Kidney (tissue), 14 donors: ENCODE results near the gene GRK6. TPM values are rescaled to one million over a fixed set of nuclear protein-coding genes. Genes with fewer than 3 reads are reported as not detected.
A peak's percentile ranks its signal among the peaks of the same experiment; 100 is the strongest.

ENCODE experiments used
- DNase-seq, 5 donors: peaks; one replicate each; pipeline ENCODE4 v3.0.0-alpha.2; 2013 to 2020
- FAIRE-seq: peaks from 2 replicates; lab custom pipeline; 2012; peaks lifted over from hg19 to GRCh38; lab: Jason Lieb, UNC
- H3K27ac ChIP-seq, 2 donors: one replicate each; pipeline ENCODE4 v1.7.0; 2013; ENCODE audit warnings: low read depth in 2 of 2, low read length in 2 of 2, inconsistent platforms in 1 of 2
- H3K27me3 ChIP-seq: one replicate; pipeline ENCODE4 v1.7.1; 2013; ENCODE audit warnings: low read length, inconsistent platforms; ENCODE audit not compliant: control insufficient read depth, insufficient read depth
- H3K36me3 ChIP-seq, 3 donors: one replicate each; pipeline versions ENCODE4 v1.7.0 to v1.7.1; 2013; ENCODE audit warnings: low read length in 3 of 3, control low read depth in 1 of 3, inconsistent platforms in 1 of 3; ENCODE audit not compliant: insufficient read depth in 3 of 3, control insufficient read depth in 2 of 3
- H3K4me1 ChIP-seq, 3 donors: one replicate each; pipeline versions ENCODE4 v1.7.0 to v1.7.1; 2013; ENCODE audit warnings: low read length in 3 of 3, inconsistent platforms in 1 of 3, low read depth in 1 of 3; ENCODE audit not compliant: control insufficient read depth in 2 of 3, insufficient read depth in 2 of 3
- H3K4me3 ChIP-seq, 3 donors: one replicate each; pipeline versions ENCODE4 v1.7.0 to v1.8.1; 2013; ENCODE audit warnings: low read length in 3 of 3, control low read depth in 1 of 3, inconsistent platforms in 1 of 3
- H3K9ac ChIP-seq, 3 donors: one replicate each; pipeline versions ENCODE4 v1.7.0 to v1.7.1; 2013; ENCODE audit warnings: low read length in 3 of 3, control low read depth in 1 of 3, inconsistent platforms in 1 of 3
- H3K9me3 ChIP-seq, 3 donors: one replicate each; pipeline versions ENCODE4 v1.7.0 to v1.7.1; 2013; ENCODE audit warnings: low read length in 3 of 3, control low read depth in 1 of 3, inconsistent platforms in 1 of 3; ENCODE audit not compliant: control insufficient read depth in 2 of 3, insufficient read depth in 1 of 3
- intact Hi-C: fragments of 100-400 bp; cut with DNase I; formaldehyde crosslinking; loops from one replicate; pipeline ENCODE4 v1.11.1; 2022
- polyA plus RNA-seq: library from polyadenylated mRNA; stranded (reverse); fragments of 350-450 nt; fragmentation: Illumina TruSeq; extraction: RNeasy Lipid Tissue Mini Kit (QIAGEN cat#74804); gene quantifications from one replicate; pipeline ENCODE4 v1.2.3, GENCODE V29; 2014; ENCODE audit warnings: low read depth, low replicate concordance; ENCODE audit not compliant: insufficient read depth
- total RNA-seq: library from RNA; stranded (reverse); fragmentation: NEBNext Ultra II Directional; extraction: Animal tissue kit (Norgen Biotek cat#: 25700); gene quantifications from one replicate; pipeline ENCODE4 v1.2.1, GENCODE V29; 2021
- TF ChIP-seq, protein P1 (sequence below): IDR thresholded peaks from 3 replicates; pipeline ENCODE4 v1.5.1; 2012; ENCODE audit warnings: mild to moderate bottlenecking, moderate library complexity, borderline replicate concordance; ENCODE audit not compliant: insufficient read depth; ENCODE audit errors: extremely low read depth
- donor health status: control.
- donor health status: control.
- donor health status: control.
- donor health status: control.
- donor health status: control.
- donor health status: DM: yes; HTN: yes; CAD: no.
- donor health status: Normal renal cell carcinoma (clear cell type).

Gene GRK6
- total and polyA plus RNA-seq, 2 donors from 2014 or later, result 9.6 to 37.8 TPM

- Histone ChIP-seq H3K9me3 (no peaks in the 10 kb centered on the region), H3K27ac (no peak overlapping the region), H3K4me3 (peak overlapping the region in 1 of 3 donors; percentile 2), H3K9ac (no peak overlapping the region), H3K27me3 (peaks cover 19% of the 10 kb centered on the region), H3K36me3 (no peaks in the 10 kb centered on the region), H3K4me1 (peaks cover 0 to 32% (median 0%) of the 10 kb centered on the region in 3 donors)
- TF ChIP-seq, protein P1, sequence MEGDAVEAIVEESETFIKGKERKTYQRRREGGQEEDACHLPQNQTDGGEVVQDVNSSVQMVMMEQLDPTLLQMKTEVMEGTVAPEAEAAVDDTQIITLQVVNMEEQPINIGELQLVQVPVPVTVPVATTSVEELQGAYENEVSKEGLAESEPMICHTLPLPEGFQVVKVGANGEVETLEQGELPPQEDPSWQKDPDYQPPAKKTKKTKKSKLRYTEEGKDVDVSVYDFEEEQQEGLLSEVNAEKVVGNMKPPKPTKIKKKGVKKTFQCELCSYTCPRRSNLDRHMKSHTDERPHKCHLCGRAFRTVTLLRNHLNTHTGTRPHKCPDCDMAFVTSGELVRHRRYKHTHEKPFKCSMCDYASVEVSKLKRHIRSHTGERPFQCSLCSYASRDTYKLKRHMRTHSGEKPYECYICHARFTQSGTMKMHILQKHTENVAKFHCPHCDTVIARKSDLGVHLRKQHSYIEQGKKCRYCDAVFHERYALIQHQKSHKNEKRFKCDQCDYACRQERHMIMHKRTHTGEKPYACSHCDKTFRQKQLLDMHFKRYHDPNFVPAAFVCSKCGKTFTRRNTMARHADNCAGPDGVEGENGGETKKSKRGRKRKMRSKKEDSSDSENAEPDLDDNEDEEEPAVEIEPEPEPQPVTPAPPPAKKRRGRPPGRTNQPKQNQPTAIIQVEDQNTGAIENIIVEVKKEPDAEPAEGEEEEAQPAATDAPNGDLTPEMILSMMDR, result peak; percentile 37
- FAIRE-seq, result no peak
- DNase-seq, result peak; percentile 85 to 91 (median 88)
- intact Hi-C loops, result no loop called here
Measured at GRCh38 chr5:177402271-177403043, 24.0 kb upstream of the GRK6 start.

DNA sequence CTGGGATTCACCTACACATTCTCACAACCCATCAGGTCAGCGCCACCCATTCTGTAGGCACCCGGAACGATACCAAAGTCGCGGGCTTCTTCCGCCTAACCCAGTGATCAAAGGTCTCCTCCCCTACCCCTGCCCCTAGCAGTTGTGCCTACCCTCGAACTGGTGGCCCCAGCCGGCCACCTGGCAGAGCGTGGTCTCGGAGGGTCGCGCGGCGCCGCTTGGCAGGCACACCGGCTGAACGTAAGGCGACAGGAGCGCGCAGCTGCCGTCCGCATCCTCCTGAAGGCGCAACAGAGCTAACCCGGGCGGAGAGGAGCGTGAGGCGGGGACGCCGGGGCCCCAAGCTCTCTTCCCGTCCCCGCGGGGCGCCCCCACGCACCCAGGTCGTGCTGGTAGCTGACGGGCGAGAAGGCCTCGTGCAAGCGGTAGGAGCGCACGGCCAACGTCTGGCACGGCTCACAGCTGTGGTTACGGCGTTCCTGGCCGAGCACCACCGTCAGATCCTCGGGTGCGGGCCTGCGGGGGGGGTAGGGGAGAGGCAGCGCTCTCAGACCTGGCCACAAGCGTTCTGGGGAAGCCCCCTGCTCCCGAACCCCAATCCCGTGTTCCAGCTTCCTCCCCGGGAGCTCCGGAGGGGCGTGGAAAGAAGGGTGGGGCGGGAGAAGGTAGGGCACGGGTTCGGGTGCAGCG is 23.2 kb upstream of the GRK6 start:
- H3K4me3 ChIP-seq, result peak overlapping the region in 1 of 3 donors; percentile 51
- TF ChIP-seq, protein P1, result no peak
- H3K9ac ChIP-seq, result peak overlapping the region in 1 of 3 donors; percentile 12
- FAIRE-seq, result no peak
- H3K27me3 ChIP-seq, result peaks cover 19% of the 10 kb centered on the region
- DNase-seq, result peak in 2 of 5 donors; percentile 27 to 78
- H3K4me1 ChIP-seq, result peaks cover 0 to 32% (median 0%) of the 10 kb centered on the region in 3 donors
- no peak overlapping the region for H3K27ac ChIP-seq
- no peaks in the 10 kb centered on the region for H3K9me3 ChIP-seq
- intact Hi-C loops, result no loop called here
- no peaks in the 10 kb centered on the region for H3K36me3 ChIP-seq

DNA sequence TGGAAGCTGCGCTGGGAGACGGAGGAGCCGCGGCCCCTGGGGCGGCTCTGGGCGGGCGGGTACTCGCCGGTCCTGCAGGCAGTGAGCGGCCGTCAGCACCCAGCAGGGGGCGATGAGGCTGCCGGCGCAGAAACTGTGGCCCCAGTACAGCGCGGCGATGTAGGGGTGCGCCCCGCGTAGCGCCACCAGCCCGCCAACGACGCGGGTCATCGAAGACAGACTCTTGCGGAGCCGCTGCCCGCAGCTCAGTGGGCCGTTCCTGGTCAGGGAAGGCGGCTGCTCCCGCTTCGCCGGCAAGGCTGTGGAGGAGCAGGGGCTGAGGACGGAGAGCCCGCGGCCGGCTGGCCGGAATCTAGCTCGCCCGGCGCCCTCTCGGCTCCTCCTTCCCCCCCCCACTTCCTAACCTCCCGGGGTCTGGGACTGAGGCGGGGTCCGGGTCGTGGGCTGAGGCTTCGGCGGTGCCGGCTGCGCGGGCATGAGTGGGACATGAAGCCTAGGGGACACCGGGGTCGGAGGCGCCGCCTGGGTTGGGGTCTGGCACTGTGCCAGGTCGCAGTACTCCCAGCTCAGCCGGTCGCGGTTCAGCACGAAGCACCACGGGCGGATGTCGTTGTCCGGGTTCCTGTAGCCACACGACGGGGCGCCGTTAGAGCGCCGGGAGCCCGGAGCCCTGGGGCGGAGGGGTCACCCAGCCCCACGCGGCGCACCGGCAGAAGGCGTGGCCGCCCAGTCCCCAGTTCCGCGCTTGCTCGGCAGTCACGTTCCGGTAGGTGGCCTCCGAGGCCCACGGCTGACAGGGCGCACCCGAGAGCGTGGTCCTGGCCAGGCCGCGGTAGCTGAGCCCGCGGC is 22.5 kb upstream of the GRK6 start:
- H3K9ac ChIP-seq, result peak overlapping the region in 1 of 3 donors; percentile 61
- H3K27ac ChIP-seq, result no peak overlapping the region
- H3K36me3 ChIP-seq, result no peaks in the 10 kb centered on the region
- peaks cover 0 to 32% (median 0%) of the 10 kb centered on the region in 3 donors for H3K4me1 ChIP-seq
- H3K4me3 ChIP-seq, result peak overlapping the region; percentile 2 to 51 (median 20)
- intact Hi-C loops, result no loop called here
- H3K9me3 ChIP-seq, result no peaks in the 10 kb centered on the region
- FAIRE-seq, result no peak
- peak; percentile 72 to 95 (median 88) for DNase-seq
- peaks cover 19% of the 10 kb centered on the region for H3K27me3 ChIP-seq
- TF ChIP-seq, protein P1, result peak; percentile 76
